Vagina (tissue), 2 donors: ENCODE results near the gene CPZ. TPM values are rescaled to one million over a fixed set of nuclear protein-coding genes. Genes with fewer than 3 reads are reported as not detected.

Experiments
- DNase-seq, 2 donors: peaks; one replicate each; pipeline ENCODE4 v3.0.0-alpha.2; 2017; ENCODE audit errors: extremely low spot score in 2 of 2
- H3K27ac ChIP-seq: fragments of 200-600 bp; sonication (generic); one replicate; pipeline ENCODE4 v1.5.1; 2019
- H3K27me3 ChIP-seq: fragments of 200-600 bp; sonication (generic); one replicate; pipeline ENCODE4 v1.5.1; 2019
- H3K36me3 ChIP-seq, 2 donors: fragments of 200-600 bp; sonication (generic); one replicate each; pipeline ENCODE4 v1.5.1; 2017 to 2019
- H3K4me1 ChIP-seq: fragments of 200-600 bp; sonication (generic); one replicate; pipeline ENCODE4 v1.5.1; 2019
- H3K4me3 ChIP-seq, 2 donors: fragments of 200-600 bp; sonication (generic); 1 replicate in 1 of 2; 2 replicates in 1 of 2; pipeline ENCODE4 v1.5.1; 2016 to 2019
- H3K9me3 ChIP-seq: fragments of 200-600 bp; sonication (generic); one replicate; pipeline ENCODE4 v1.5.1; 2019
- CTCF ChIP-seq, 3 experiments: fragments of 450-650 bp in 2 of 3; fragments of 200-600 bp in 1 of 3; sonication (generic) in 1 of 3; IDR thresholded peaks; one replicate each; pipeline ENCODE4 v1.5.1; 2017 to 2019; ENCODE audit warnings: antibody characterized with exemption in 3 of 3, mild to moderate bottlenecking in 2 of 3, moderate library complexity in 2 of 3
- POLR2A ChIP-seq, 2 donors: fragments of 450-650 bp; IDR thresholded peaks; one replicate each; pipeline ENCODE4 v1.6.1; 2017; ENCODE audit warnings: antibody characterized with exemption in 2 of 2, mild to moderate bottlenecking in 2 of 2, moderate library complexity in 2 of 2
- POLR2AphosphoS5 ChIP-seq, 2 donors: sonication (generic); formaldehyde crosslinking; IDR thresholded peaks; one replicate each; pipeline ENCODE4 v1.9.0; 2017; ENCODE audit warnings: antibody characterized with exemption in 2 of 2, mild to moderate bottlenecking in 2 of 2, low read depth in 1 of 2; ENCODE audit not compliant: insufficient read depth in 1 of 2
- intact Hi-C: fragments of 100-400 bp; cut with DNase I; formaldehyde crosslinking; loops from one replicate; pipeline ENCODE4 v1.15.1; 2023
- total RNA-seq: library from RNA; depleted of rRNA; stranded (reverse); fragments of >200 nt; gene quantifications from one replicate; pipeline ENCODE4 v1.2.3, GENCODE V29; 2016

Gene CPZ
- total RNA-seq, 1 donor from 2014 or later: 26.3 TPM

- intact Hi-C loops: no loop called here
- Histone ChIP-seq H3K4me1 (peaks cover 5% of the 10 kb centered on the region), H3K27ac (no peak overlapping the region), H3K4me3 (no peak overlapping the region), H3K9me3 (no peaks in the 10 kb centered on the region), H3K36me3 (no peaks in the 10 kb centered on the region), H3K27me3 (peaks cover 6% of the 10 kb centered on the region)
- TF ChIP-seq POLR2A (IDR thresholded peaks at IDR 0.05): no peak
- TF ChIP-seq POLR2AphosphoS5 (IDR thresholded peaks at IDR 0.05; ENCODE audit: insufficient read depth in 1 of 2, low read depth in 1 of 2): no peak
- DNase-seq: no peak
These were observed 15.5 kb upstream of the CPZ start for GRCh38 chr4:8577046-8577445.

DNA sequence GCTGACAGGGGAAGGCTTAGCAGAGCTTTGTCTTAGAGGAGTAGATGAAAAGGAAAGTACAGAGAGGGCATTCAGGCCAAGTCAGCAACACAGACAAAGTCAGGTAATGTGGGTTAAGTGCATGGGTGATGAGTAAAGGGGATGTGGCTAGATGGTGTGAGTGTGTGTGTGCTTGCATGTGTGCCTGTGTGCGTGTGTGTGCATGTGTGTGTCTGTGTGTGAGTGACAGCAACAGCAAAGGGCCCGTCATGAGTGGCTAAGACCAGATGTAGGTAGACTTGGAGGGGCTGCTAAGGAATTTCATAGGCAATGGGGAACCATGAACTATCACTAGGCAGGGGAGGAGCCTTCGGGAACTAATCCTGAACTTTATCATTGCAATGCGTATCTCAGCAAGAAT lies 14.6 kb upstream of the CPZ start:
- Histone ChIP-seq H3K4me3 (no peak overlapping the region), H3K27me3 (peaks cover 6% of the 10 kb centered on the region)
- TF ChIP-seq CTCF (IDR thresholded peaks at IDR 0.05) (no peak), POLR2AphosphoS5 (IDR thresholded peaks at IDR 0.05; ENCODE audit: insufficient read depth in 1 of 2, low read depth in 1 of 2) (no peak), POLR2A (IDR thresholded peaks at IDR 0.05) (no peak)

DNA sequence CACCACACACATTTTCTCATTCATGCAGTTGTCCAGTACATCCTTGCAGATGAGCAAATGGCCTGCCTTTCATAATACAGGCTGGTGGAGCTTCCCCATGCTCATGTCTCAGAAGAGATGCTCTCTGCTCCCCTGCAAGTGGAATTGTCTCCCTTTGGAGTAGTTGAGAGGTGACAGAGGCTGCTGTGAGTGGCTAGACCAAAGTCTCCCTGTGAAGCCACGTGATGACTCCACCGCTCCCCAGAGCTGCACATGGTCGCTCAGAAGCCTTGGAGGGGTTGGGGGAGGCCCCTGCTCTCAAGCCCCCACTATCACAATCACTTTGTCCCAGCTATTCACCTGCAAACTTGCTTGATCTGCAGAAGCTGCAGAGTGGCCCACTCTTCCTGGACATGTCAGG lies 13.8 kb upstream of the CPZ start:
- DNase-seq: no peak
- no peak for TF ChIP-seq CTCF (IDR thresholded peaks at IDR 0.05)
- no peak for TF ChIP-seq POLR2A (IDR thresholded peaks at IDR 0.05)
- TF ChIP-seq POLR2AphosphoS5 (IDR thresholded peaks at IDR 0.05; ENCODE audit: insufficient read depth in 1 of 2, low read depth in 1 of 2): no peak
- H3K36me3 ChIP-seq: no peaks in the 10 kb centered on the region
- H3K27me3 ChIP-seq: peaks cover 6% of the 10 kb centered on the region
- peaks cover 5% of the 10 kb centered on the region for H3K4me1 ChIP-seq
- no peak overlapping the region for H3K27ac ChIP-seq
- H3K4me3 ChIP-seq: no peak overlapping the region
- intact Hi-C loops: no loop called here
- H3K9me3 ChIP-seq: no peaks in the 10 kb centered on the region

More for the DNA sequence above, 14.6 kb upstream of the CPZ start:
- Histone ChIP-seq H3K9me3 (no peaks in the 10 kb centered on the region), H3K36me3 (no peaks in the 10 kb centered on the region), H3K4me1 (peaks cover 5% of the 10 kb centered on the region), H3K27ac (no peak overlapping the region)
- no peak for DNase-seq
- intact Hi-C loops: no loop called here

DNA sequence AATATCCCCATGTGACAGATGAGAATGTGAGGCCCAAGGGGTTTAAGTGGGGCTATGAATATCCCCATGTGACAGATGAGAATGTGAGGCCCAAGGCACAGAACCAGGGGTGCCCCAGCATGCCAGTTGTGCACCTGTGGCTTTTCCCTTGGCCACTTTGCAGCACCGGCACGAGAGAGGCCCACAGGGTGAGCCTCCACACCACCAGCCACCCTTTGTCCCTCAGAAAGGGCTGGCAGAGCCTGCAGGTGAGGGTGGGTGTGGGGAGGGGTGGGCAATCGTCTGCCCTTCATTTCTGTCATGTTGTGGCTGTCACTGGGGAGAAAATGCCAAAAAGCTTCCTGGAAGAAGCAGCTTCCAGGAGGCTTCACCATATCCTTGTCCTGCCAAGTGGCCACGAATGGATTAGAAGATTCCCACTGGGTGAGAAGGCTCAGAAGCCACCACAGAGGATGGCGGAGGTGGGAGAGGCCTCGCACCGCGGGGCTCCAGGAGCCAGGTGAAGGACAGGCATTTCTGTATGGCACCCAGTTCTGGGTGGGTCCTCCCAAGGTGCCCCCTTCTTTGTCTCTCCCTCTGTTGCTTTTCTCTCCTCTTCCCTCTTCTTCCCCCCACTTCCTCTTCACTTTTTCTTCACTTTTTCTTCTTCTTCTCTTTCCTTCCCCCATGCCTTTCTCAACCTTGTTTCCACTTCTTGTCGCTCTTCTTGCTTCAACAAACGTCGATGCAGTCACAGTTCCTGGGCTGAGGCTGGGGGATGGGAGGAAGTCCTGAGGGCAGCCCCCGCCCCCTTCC lies 12.8 kb upstream of the CPZ start:
- H3K27ac ChIP-seq: no peak overlapping the region
- peaks cover 6% of the 10 kb centered on the region for H3K27me3 ChIP-seq
- no peaks in the 10 kb centered on the region for H3K9me3 ChIP-seq
- no peak overlapping the region for H3K4me3 ChIP-seq
- no peaks in the 10 kb centered on the region for H3K36me3 ChIP-seq
- H3K4me1 ChIP-seq: peaks cover 5% of the 10 kb centered on the region
- intact Hi-C loops: no loop called here
- no peak for DNase-seq
- TF ChIP-seq CTCF (IDR thresholded peaks at IDR 0.05): no peak
- TF ChIP-seq POLR2AphosphoS5 (IDR thresholded peaks at IDR 0.05; ENCODE audit: insufficient read depth in 1 of 2, low read depth in 1 of 2): no peak
- no peak for TF ChIP-seq POLR2A (IDR thresholded peaks at IDR 0.05)

DNA sequence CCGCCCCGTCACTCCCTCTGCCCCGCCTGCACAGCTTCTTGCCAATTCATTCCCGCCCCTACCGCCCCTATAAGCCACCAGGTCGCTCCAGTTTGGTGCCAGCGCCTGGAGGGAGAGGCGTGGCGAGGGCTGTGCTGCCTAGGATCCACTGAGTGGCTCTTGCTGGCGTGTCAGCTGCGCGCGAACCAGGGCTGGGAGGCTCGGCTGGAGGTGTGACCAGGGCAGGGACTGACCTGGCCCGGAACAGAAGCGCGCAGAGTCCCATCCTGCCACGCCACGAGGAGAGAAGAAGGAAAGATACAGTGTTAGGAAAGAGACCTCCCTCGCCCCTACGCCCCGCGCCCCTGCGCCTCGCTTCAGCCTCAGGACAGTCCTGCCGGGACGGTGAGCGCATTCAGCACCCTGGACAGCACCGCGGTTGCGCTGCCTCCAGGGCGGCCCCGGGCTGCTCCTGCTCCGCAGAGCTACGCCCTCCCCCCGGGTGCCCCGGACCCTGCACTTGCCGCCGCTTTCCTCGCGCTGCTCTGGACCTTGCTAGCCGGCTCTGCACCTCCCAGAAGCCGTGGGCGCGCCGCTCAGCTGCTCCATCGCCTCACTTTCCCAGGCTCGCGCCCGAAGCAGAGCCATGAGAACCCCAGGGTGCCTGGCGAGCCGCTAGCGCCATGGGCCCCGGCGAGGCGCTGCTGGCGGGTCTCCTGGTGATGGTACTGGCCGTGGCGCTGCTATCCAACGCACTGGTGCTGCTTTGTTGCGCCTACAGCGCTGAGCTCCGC lies 12.1 kb upstream of the CPZ start, which contains the start of gene GPR78:
Gene GPR78 (plus strand): TSS at position 72 of the 773 bp plus-strand sequence. CDS start 591 bp downstream, at position 663.
- DNase-seq: no peak
- Histone ChIP-seq H3K27ac (no peak within 1 kb of the TSS), H3K4me3 (no peak within 1 kb of the TSS), H3K4me1 (peaks cover 5% of the 10 kb centered on the region), H3K27me3 (peaks cover 6% of the 10 kb centered on the region), H3K36me3 (no peaks in the 10 kb centered on the region), H3K9me3 (no peaks in the 10 kb centered on the region)
- no peak for TF ChIP-seq POLR2A (IDR thresholded peaks at IDR 0.05)
- no peak for TF ChIP-seq POLR2AphosphoS5 (IDR thresholded peaks at IDR 0.05; ENCODE audit: insufficient read depth in 1 of 2, low read depth in 1 of 2)
- TF ChIP-seq CTCF (IDR thresholded peaks at IDR 0.05): no peak
- intact Hi-C loops: no loop called here
